RKO (cell line): Measurements from ENCODE around the gene EGF.

Experiments
- DNase-seq: peaks from one replicate; pipeline ENCODE4 v3.0.0-alpha.2; 2016; ENCODE audit warnings: low spot score

EGF gene

DNA sequence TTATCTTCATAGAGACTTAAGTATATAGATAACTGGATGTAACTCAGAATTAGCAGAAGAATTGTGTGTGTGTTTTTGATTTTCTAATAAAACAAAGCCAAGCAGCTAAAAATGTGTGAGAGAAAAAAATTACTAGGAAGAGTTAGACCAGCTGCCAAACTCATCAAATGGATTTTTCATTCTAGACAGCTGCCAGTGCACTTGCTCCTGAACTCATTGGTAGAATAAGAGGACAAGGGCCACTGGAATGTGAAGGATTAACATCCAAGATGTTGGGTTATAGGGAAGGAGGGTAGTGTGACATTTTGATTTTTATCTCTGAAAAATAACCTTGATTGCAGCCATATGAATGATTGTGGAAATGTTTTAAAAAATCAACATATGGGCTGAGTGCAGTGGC lies 49.7 kb downstream of the EGF start:
- DNase-seq: no peak

DNA sequence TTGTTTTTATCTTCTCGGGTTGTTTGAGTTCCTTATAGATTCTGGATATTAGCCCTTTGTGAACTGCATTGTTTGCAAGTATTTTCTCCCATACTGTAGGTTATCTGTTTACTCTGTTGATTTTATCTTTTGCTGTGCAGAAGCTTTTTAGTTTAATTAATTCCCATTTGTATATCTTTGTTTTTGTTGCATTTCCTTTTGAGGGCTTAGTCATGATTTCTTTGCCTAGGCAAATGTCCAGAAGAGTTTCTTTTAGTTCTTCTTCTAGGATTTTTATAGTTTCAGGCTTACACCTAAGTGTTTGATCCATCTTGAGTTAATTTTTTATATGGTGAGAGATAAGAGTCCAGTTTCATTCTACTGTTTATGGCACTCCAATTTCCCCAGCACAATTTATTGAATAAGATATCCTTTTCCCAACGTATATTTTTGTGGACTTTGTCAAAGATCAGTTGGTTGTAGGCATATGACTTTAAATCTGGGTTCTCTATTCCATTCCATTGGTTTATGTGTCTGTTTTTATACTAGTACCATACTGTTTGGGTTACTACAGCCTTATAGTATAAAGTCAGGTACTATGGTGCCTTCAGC lies 54.3 kb downstream of the EGF start:
- DNase-seq: no peak

DNA sequence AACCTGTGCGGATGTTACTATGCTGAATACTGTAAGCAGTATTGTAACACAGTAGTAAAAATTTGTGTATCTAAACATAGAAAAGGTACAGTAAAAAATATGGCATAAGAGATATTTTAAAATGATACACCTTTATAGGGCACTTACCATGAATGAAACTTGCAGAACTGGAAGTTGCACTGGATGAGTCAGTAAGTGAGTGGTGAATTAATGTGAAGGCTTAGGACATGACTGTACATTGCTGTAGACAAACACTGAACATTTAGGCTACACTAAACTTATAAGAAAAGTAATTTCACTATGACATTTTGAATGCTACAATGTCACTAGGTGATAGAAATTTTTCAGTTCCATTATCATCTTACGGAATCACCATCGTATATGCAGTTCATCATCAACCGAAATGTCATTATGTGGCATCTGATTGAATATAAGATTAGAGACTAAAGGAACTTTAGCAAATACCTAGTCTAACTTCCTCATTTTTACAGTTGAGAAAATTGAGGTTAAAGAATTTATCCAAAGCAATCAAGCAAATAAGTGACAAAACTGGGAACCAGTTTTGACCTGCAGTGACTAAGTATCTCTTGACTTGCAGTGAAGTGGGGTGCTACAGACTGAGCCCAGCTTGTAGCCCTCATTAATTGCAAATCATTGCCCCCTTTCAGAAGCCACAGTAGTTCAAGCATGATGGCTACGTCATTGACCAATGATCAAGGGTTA lies 55.3 kb downstream of the EGF start:
- peak; percentile 63 for DNase-seq

DNA sequence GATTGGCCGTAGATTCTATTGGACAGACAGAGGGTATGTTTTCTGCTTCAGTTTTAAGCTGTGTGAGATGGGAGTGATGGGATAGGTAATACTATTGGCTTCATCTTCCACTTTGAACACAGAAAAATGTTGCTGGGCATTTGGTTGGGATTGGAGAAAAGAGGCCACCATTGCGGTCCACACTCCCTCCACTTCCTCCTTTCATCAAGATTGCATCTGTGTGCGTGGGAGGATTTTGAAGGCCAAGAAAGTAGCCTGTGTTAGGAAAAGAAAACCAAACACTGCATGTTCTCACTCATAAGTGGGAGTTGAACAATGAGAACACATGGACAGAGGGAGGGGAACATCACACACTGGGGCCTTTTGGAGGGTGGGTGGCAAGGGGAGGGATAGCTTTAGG lies 56.4 kb downstream of the EGF start:
- no peak for DNase-seq

DNA sequence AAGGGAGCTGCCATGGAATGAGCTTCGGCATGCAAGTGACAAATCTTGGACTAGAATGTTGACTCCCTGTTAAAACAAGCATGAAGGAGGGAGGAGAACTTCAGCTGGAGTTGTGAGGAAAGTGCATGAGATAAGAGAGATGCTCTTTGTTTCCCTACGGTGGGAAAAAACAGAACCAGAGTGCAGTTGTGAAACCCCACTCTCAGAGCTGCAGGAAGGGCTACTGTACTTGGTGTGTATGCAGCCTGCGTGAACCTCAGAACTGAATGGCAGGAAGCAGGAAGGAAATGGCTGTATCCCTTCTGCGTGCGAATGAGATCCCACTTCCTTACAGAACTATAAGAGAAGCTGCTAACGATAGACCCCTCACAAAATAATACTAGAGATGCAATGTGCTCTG lies 57.2 kb downstream of the EGF start:
- DNase-seq: no peak

DNA sequence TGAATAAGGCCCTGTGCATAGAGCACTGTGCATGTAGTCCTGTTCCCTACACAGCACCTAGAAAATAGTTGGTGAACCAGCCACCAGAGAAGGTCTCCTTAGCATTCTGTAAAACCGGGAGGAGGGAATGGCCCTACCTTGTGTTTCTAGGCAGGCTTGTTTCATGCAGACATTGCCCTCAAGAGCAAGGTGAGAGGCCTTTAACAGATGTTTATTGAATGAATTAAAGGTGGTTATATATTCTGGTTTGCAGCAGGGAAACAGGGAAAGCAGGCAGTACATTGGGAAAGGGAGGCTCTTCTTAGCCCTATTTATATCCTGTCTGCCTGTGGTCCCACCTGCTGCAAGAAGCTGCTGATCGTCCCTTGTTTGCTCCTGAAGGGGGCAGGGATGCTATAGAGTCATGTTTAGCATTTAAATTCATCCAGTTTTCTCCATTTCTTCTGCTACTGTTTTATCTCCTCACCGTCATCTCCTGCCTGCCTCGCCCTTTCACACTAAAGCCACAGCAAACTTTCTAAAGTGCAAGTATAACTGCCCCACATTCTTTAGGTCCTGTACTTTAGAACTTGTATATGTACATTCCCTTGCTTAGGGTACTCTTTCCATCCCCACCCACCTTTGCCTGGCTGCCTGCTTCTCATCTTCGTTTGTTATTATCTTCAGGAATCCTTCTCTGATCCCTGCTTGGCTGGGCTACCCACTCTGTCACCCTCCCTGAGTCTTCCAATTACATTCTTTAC lies 60.3 kb downstream of the EGF start:
- DNase-seq: no peak

DNA sequence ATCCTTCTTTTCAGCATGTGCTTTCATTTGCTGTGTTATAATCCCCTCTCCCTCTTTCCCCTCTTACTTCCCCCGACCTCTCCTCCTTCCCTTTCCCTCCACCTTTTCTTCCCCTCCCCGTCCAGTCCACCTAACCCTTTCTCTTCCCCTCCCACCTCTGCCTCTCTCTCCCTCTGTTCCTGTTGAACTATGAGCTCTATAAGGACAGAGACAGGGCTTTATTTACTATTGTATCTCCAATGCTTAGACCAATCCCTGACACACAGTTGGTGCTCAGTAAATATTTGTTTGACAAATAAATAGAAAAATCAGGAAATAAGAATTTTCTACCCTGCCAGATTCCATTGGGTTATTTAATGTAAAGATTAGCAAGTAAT lies 60.8 kb downstream of the EGF start:
- DNase-seq: no peak

DNA sequence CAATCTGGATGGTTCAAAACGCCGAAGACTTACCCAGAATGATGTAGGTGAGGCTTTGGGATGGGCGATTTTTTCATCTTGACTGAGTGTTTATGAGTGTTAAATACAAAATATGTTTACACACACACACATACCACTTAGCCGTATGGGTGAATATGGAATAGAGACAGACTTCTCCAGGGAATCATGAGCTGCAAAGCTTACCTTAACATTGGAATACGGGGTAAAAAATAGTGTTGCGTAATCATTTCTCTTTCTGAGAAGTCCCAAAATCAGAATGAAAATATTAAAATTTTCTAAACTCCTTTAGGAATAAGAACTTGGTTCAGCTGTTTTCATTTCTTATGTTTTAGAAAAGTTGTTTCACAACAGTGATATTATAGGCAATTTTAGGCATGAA lies 63.5 kb downstream of the EGF start:
- DNase-seq: no peak

DNA sequence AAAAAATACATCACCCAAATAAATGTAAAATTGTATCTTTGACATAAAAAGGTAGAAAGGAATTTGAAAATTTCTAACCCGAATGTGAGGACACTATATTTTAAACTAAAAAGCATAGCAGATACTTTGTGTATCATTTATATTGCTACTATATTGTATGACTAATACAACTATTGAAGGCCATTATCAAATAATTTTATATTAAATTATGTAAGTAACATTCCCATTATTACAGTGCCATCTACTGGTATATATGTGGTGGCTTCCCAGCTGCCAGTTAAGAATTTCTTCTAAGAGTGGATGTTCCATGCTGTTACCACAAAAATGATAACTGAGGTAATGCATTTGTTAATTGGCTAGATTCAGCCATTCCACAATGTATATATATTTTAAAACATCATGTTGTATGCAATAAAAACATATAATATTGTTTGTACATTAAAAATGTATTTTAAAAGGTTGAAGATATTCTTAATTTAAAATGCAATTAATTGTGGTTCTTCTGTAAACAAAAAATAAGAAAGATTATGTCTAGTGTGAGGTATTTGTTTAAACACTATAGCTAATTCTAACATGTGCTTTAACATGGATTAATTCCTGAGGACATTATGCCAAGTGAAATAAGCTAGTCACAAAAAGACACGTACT lies 65.3 kb downstream of the EGF start:
- peak; percentile 67 for DNase-seq

DNA sequence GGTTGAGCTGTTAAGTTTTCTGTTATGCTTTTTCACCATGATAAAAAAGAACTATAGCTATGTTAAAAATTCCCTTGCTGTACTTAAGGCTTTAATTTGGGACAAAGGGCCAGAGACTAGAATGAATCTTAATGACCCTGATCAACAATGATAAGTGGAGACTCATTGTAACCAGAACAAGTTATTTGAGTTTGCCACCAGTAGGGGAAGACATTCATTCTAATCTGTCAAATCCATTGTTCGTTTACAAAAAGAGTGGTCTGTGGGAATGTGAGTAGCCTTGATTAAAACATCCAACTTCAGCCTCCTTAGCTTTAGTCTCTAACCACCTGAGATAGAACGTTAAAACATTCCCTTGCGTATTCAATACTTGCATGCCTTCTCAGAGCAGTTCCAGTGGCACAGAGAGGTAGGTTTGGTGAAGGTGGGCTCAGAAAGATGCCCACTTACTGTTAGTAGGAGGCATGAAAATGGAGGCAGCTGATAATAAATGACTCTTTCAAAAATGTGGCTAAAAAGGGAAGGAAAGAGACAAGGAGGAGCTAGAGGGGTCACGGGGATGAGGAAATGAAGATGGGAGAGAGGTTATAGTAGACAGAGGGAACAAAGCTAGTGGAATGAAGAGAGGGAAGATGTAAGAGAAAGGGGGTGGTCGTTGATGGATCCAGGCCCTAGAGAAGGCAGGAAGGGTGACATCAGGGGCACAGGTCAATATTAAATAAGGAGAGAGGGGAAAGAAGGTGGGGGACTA lies 66.2 kb downstream of the EGF start:
- no peak for DNase-seq

DNA sequence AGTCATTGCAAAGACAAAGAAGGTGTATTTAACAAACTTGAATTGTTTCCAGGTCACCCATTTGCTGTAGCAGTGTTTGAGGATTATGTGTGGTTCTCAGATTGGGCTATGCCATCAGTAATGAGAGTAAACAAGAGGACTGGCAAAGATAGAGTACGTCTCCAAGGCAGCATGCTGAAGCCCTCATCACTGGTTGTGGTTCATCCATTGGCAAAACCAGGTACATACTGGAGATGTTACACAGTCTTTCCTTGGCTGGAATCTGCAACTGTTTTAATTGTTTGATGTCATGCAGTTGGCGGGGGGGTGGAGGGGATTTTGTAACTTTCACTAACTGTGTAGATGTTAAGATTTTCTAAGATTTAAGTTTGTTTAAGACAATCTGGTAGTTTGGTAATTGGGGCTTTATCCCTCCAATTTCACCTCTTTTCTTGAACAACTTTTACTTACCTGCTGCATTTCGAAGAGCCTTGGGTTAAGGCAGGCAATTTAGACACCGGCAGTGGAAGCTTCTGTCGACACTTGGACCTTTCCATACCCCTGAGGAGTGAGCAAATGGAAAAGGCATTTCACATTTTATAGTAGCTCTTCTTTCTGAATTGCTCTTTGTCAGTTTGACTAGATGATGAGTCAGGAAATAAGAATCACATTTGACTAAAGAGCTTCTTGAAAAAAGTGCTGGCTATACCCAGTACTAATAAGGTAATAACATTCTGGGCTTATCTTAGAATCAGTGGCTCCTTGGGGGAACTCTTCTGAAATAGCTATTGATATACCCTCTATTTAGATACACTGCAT lies 67.4 kb downstream of the EGF start:
- DNase-seq: peak; percentile 36

DNA sequence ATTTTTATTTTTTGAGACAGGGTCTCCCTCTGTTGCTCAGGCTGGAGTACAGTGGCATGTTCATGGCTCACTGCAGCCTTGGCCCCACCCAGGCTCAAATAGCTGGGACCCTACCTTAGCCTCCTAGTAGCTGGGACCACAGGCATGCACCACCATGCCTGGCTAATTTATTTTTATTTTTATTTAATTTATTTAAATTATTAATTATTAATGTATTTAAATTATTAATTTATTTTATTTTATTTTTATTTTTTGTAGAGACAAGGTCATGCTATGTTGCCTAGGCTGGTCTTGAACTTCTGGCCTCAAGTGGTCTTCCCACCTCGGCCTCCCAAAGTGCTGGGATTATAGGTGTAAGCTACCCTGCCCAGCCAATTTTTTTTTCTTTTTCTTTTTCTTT lies 69.3 kb downstream of the EGF start:
- DNase-seq: no peak

DNA sequence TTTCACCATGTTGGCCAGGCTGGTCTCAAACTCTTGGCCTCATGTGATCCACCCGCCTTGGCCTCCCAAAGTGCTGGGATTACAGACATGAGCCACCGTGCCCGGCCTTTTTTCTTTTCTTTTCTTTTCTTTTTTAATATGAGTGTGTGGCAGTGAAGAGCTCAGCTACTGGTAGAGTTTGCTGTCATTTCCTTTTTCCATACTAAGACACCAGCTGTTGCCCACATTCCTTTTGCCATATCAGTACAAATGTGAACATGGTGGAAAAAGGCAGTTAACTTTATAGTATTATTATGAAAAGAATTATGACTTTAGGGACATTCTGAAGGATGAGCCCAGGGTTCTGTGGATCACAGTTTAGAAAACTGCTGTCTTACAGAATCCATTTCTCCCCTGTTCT lies 69.8 kb downstream of the EGF start:
- no peak for DNase-seq

DNA sequence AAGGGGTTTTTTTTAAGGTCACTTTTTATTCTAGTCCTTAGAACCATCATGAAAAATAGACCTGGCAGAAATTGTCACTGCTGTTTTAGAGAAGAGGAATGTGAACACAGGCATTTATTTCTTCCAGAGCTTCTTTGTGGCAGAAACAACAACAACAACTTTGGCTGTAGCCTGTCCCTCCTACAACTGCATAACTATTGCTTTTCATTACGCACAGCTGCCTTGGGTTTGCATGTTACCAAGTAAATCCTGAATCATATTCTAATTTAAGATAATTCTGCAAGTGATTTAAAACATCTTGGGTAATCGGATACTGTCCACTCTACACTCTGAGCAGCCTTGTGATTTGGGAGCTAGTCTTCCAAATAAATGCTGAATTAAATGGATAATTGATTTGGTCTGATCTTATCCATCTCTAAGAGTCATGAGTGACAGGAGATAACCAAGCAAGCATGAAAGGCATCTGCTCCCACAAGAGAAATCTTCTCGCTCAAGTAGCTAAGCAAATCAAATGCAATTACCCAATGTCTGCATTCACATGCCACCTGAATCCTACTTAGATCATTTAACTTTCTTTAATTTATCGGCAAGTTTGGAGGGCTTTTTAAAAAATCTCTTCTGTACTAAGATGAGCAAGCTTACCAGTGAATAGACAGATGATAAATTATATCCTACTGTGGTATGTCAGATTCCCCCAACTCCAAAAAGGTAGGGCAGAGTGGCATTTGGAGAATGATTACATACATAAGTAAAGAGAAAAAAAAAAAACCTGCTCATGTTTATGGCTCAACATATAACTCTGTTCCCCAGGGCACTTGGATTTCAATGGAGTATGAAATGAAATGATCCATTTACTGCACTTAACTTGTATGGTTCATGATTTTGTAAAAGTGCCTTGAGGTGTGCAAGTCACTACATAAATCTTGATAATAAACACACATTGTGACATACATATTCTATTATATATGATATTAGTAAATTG lies 73.6 kb downstream of the EGF start:
- DNase-seq: no peak

DNA sequence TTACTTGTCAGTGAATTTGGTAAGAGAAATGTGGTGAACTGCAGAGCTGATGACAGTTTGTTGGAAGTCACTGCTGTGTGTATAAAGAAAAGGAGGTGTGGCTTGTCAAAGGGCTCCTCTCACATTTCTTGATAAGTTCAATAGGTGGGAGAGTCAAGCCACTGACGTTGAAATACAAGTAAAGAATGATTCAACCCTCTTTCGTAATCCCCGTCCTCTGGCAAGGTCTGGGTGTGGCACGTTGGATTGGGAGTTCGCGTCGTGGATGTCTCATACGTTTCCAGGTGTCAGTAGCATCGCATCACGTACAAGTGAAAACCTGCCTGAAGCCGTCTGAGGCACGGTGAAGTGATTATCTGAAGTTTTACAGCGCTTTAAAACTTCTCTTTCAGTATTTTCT lies 76.4 kb downstream of the EGF start:
- DNase-seq: no peak

DNA sequence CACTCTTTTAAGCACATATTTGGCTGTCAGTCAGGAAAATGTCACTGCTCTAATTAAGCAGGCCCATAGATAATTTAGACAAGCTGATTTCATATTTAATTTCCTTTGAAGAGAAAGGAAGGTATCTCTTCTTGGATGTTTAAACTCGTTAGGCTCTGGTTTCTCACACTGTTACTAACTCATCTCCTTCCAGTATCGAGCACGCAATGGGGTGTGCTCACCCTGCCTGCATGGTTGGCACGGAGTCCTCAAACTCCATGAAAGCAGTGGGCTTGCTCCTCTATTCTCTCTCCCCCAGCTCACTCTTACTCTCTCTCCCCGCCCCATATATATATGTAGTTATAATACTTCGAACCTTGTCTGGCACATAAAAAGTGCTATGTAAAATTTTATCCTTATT lies 76.9 kb downstream of the EGF start:
- no peak for DNase-seq

DNA sequence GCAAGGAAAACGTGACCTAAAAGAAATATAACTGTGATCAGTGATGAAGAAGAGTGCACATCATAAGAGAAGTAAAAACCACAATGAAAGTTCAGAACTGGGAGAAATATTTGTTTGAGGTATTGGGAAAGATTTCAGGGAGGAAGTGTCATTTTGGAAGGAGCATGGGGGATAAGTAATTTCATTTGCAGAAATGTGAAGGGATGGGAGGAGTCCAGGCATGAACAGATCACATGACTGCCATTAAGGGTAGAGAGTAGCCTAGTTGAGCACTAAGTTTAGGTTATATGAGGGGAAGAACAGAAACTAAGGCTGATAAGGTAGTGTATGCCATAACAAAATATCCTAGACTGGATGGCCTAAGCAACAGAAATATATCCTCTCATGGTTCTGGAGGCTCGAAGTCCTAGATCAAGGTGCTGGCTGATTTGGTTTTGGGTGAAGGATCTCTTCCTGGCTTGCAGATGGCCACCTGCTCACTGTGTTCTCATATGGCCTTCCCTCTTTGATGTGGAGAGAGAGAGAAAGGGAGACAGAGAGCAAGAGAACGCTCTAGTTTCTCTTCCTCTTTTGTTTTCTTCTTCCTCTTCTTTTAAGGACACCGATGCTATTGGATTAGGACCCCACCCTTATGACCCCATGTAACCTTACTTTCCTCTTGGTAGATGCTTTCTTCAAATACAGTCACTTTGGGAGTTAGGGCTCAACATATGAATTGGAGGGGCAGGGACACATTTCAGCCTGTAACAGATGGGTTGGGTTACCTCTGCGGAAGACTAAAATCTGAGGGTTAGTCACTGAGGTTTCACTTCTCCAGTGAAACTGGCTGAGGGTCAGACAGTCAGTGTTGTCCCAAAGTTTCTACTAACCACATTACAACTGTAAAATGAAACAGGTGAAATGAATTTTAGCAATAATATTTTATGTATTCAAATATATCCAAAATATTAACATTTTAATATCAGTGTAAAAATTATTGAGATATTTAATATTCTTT lies 77.9 kb downstream of the EGF start:
- DNase-seq: no peak

DNA sequence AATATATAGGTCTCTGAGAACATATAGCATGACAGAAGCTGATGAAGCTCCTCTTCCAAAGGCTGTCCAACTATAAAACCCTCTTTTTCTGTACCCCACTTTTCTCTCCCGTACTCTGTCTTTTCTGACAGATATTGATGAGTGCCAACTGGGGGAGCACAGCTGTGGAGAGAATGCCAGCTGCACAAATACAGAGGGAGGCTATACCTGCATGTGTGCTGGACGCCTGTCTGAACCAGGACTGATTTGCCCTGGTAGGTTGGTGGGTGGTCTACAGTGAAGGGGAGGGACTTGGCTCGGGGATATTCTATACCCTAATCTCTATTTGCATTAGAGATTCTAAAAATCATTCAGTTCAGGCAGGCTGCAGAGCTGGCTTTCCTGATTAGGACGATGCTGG lies 80.4 kb downstream of the EGF start:
- no peak for DNase-seq

DNA sequence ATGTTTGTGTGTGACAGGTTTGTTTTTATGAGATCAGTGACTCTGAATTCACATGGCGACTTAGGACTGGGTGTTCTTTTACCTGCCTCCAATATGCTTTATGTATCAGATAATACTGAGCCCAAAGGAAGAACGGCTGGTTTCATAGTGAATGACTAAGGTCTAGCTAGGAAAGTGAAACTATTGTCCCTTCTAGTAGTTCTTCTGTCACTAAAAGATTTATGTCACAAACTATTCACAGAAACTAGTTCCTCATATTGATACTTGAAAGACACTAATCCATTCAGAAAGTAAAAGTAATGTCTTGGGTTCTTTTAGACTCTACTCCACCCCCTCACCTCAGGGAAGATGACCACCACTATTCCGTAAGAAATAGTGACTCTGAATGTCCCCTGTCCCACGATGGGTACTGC lies 81.7 kb downstream of the EGF start:
- DNase-seq: no peak
